Activated T-helper 17 cell treated with anti-CD3 and anti-CD28 coated beads, Interleukin-2, amount 50 U/mL, for 72 hours (primary cell): ENCODE results near the gene RASGRP4. TPM values are rescaled to one million over a fixed set of nuclear protein-coding genes. Genes with fewer than 3 reads are reported as not detected.
"Not testable (repeated sequence)": the region's sequence is repeated elsewhere in the genome, so short reads cannot be mapped to it uniquely, and the experiment has no call there.

Experiments used
- ATAC-seq: fragments of 150-1000 bp; cut with Tn5 transposase; replicated peaks from 2 replicates; pipeline ENCODE4 v1.10.0; 2021; ENCODE audit warnings: mild to moderate bottlenecking, moderate library complexity
- H3K27ac Mint-ChIP-seq: one replicate; pipeline ENCODE4 v1.8.0; 2022; ENCODE audit warnings: mixed read lengths
- H3K27me3 Mint-ChIP-seq: one replicate; pipeline ENCODE4 v1.8.0; 2022; ENCODE audit warnings: mixed read lengths
- H3K36me3 Mint-ChIP-seq: one replicate; pipeline ENCODE4 v1.8.0; 2022; ENCODE audit warnings: low read depth, mild to moderate bottlenecking, mixed read lengths
- H3K4me1 Mint-ChIP-seq: one replicate; pipeline ENCODE4 v1.8.0; 2022; ENCODE audit warnings: mixed read lengths
- H3K4me3 Mint-ChIP-seq: one replicate; pipeline ENCODE4 v1.8.0; 2022; ENCODE audit warnings: mild to moderate bottlenecking, mixed read lengths
- H3K9me3 Mint-ChIP-seq: one replicate; pipeline ENCODE4 v1.8.0; 2022; ENCODE audit warnings: mixed read lengths
- total RNA-seq, 2 donors: library from RNA; stranded (reverse); gene quantifications; one replicate each; pipeline ENCODE4 v1.2.3, GENCODE V29; 2022

RASGRP4 gene, protein sequence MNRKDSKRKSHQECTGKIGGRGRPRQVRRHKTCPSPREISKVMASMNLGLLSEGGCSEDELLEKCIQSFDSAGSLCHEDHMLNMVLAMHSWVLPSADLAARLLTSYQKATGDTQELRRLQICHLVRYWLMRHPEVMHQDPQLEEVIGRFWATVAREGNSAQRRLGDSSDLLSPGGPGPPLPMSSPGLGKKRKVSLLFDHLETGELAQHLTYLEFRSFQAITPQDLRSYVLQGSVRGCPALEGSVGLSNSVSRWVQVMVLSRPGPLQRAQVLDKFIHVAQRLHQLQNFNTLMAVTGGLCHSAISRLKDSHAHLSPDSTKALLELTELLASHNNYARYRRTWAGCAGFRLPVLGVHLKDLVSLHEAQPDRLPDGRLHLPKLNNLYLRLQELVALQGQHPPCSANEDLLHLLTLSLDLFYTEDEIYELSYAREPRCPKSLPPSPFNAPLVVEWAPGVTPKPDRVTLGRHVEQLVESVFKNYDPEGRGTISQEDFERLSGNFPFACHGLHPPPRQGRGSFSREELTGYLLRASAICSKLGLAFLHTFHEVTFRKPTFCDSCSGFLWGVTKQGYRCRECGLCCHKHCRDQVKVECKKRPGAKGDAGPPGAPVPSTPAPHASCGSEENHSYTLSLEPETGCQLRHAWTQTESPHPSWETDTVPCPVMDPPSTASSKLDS
- total RNA-seq, result 10 to 100 TPM; 21.8 to 39.4 TPM

GRCh38 chr19:38425810-38426466 is at the start of gene RASGRP4:
Gene RASGRP4, minus strand, starts transcription at chr19:38426219. Its CDS starts 128 bp downstream, at chr19:38426091.
- no peaks in the 10 kb centered on the region for H3K27me3 Mint-ChIP-seq
- H3K4me3 Mint-ChIP-seq, result peak within 1 kb of the TSS; percentile 82
- H3K36me3 Mint-ChIP-seq, result peaks cover 24% of the 10 kb centered on the region
- no peaks in the 10 kb centered on the region for H3K9me3 Mint-ChIP-seq
- H3K27ac Mint-ChIP-seq, result peak within 1 kb of the TSS; percentile 99
- ATAC-seq, result peak; percentile 11
- peaks cover 18% of the 10 kb centered on the region for H3K4me1 Mint-ChIP-seq

- Mint-ChIP-seq H3K9me3 (no peaks in the 10 kb centered on the region), H3K36me3 (peaks cover 12% of the 10 kb centered on the region), H3K27me3 (no peaks in the 10 kb centered on the region), H3K4me1 (no peaks in the 10 kb centered on the region), H3K27ac (no peak overlapping the region), H3K4me3 (no peak overlapping the region)
- ATAC-seq, result no peak
Observed at GRCh38 chr19:38475176-38475575, 49.2 kb upstream of the RASGRP4 start.

DNA sequence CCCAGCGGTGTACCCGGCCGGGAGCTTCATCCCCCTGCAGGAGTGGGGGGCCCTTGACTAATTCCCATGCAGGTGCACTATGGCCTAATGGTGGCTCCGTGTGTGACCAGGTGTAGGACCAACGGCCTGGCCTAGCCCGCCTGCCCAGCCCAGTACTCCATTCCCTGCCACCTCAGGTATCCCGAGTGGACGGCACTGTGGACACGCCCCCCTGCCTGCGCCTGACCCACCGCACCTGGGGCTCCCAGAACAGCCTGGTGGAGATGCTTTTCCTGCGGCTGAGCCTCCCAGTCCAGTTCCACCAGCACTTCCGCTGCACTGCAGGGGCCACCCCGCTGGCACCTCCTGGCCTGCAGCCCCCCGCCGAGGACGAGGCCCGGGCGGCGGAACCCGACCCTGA is 47.2 kb upstream of the RASGRP4 start:
- Mint-ChIP-seq H3K27ac (no peak overlapping the region), H3K27me3 (no peaks in the 10 kb centered on the region), H3K9me3 (no peaks in the 10 kb centered on the region), H3K36me3 (peaks cover 8% of the 10 kb centered on the region), H3K4me1 (no peaks in the 10 kb centered on the region), H3K4me3 (no peak overlapping the region)
- ATAC-seq, result no peak

DNA sequence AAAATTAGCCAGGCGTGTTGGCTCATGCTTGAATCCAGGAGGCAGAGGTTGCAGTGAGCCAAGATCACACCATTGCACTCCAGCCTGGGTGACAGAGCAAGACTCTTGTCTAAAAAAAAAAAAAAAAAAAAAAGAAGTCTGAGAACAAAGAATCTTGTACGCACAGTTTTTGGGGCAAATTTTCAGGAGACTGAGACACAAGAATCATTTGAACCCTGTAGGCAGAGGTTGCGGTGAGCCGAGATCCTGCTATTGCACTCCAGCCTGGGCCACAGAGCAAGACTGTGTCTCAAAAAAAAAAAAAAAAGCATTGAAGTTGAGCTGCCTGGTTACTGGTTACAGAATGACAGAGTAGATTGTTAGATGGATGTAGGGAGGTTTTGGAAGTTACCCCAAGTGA is 46.7 kb upstream of the RASGRP4 start:
- H3K4me1 Mint-ChIP-seq, H3K27me3 Mint-ChIP-seq, H3K27ac Mint-ChIP-seq, H3K4me3 Mint-ChIP-seq, H3K36me3 Mint-ChIP-seq, H3K9me3 Mint-ChIP-seq, ATAC-seq: not testable (repeated sequence)

- Mint-ChIP-seq H3K4me3 (no peak overlapping the region), H3K27me3 (no peaks in the 10 kb centered on the region), H3K36me3 (peaks cover 8% of the 10 kb centered on the region), H3K4me1 (no peaks in the 10 kb centered on the region), H3K27ac (no peak overlapping the region), H3K9me3 (no peaks in the 10 kb centered on the region)
- ATAC-seq, result no peak
Observed at GRCh38 chr19:38470788-38471480, 44.9 kb upstream of the RASGRP4 start.

- no peak for ATAC-seq
- Mint-ChIP-seq H3K4me1 (no peaks in the 10 kb centered on the region), H3K27me3 (no peaks in the 10 kb centered on the region), H3K9me3 (no peaks in the 10 kb centered on the region), H3K27ac (no peak overlapping the region), H3K4me3 (no peak overlapping the region), H3K36me3 (peaks cover 16% of the 10 kb centered on the region)
Observed at GRCh38 chr19:38469151-38469550, 43.1 kb upstream of the RASGRP4 start.

GRCh38 chr19:38467541-38468525 is 41.8 kb upstream of the RASGRP4 start:
- no peak overlapping the region for H3K4me3 Mint-ChIP-seq
- no peak overlapping the region for H3K27ac Mint-ChIP-seq
- H3K4me1 Mint-ChIP-seq, result no peaks in the 10 kb centered on the region
- no peak for ATAC-seq
- H3K9me3 Mint-ChIP-seq, result no peaks in the 10 kb centered on the region
- H3K36me3 Mint-ChIP-seq, result peaks cover 18% of the 10 kb centered on the region
- no peaks in the 10 kb centered on the region for H3K27me3 Mint-ChIP-seq

DNA sequence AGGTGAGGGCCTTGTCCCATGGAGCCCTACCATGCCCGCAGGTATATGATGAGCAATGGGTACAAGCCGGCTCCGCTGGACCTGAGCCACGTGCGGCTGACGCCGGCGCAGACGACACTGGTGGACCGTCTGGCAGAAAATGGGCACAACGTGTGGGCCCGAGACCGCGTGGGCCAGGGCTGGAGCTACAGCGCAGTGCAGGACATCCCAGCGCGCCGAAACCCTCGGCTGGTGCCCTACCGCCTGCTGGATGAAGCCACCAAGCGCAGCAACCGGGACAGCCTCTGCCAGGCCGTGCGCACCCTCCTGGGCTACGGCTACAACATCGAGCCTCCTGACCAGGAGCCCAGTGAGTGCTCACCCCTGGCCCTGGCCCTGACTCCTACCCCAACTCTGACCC is 40.0 kb upstream of the RASGRP4 start:
- Mint-ChIP-seq H3K9me3 (no peaks in the 10 kb centered on the region), H3K27ac (no peak overlapping the region), H3K4me3 (no peak overlapping the region), H3K4me1 (no peaks in the 10 kb centered on the region), H3K27me3 (peaks cover 5% of the 10 kb centered on the region), H3K36me3 (peaks cover 26% of the 10 kb centered on the region)
- ATAC-seq, result no peak

DNA sequence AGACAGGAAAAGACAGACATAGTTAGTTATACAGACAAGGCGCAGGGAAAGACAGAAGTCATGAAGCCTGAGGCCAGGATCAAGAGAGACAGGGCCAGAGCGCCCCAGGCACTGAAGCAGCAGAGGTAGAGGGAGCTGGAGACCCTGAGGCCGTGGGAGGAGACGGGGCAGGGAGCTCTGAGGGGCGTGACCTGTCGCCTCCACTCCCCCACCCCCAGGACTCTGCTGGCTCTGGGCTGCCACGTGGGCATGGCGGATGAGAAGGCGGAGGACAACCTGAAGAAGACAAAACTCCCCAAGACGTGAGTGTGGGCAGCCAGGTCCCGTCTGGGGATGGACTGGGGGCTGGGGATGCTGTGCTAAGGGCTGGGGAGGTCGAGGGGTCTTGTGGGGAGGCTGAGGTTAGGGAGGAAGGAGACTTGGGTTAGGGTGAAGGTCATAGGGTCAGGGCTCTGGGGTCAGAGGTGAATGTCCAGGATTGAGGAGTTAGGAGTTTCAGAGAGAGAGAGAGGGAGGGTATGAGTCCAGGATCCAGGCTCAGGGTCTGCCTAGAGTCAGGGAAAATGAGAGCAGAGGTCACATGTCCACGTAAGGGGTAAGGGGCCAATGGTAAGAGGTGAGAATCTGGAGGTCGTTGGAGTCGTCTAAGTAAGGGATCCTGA is 38.5 kb upstream of the RASGRP4 start:
- no peak for ATAC-seq
- Mint-ChIP-seq H3K36me3 (peaks cover 35% of the 10 kb centered on the region), H3K9me3 (no peaks in the 10 kb centered on the region), H3K4me1 (no peaks in the 10 kb centered on the region), H3K4me3 (no peak overlapping the region), H3K27ac (no peak overlapping the region), H3K27me3 (peaks cover 6% of the 10 kb centered on the region)

DNA sequence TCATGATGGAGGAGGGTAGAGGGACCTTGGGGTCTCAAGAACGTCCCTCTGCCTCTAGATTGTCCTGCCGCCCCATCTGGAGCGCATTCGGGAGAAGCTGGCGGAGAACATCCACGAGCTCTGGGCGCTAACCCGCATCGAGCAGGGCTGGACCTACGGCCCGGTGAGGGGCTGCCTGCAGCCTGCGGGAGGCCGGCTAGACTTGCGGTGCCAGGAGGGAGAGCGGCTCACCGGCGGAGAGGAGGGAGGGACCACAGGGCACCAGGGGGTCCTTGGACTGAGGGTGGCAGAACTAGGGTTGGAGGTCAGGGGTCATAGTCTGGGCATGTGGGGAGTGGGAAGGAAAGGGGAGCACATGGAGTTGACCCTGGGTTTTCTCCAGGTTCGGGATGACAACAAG is 37.3 kb upstream of the RASGRP4 start:
- ATAC-seq, result no peak
- H3K27me3 Mint-ChIP-seq, result peaks cover 8% of the 10 kb centered on the region
- H3K36me3 Mint-ChIP-seq, result peaks cover 46% of the 10 kb centered on the region
- H3K27ac Mint-ChIP-seq, result no peak overlapping the region
- no peaks in the 10 kb centered on the region for H3K9me3 Mint-ChIP-seq
- no peaks in the 10 kb centered on the region for H3K4me1 Mint-ChIP-seq
- H3K4me3 Mint-ChIP-seq, result no peak overlapping the region

DNA sequence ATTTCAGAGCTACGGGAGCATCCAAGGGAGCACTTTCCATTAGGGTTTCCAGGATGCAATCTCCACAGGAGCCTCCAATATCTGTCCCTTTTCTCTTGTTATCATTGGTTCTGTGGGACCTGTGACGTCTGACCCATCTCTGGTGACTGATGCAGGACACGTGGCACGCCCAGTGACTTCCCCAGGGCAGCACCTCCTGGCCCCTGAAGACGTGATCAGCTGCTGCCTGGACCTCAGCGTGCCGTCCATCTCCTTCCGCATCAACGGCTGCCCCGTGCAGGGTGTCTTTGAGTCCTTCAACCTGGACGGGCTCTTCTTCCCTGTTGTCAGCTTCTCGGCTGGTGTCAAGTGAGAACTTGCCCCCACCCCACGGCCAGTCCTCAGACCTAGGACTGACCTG is 33.0 kb upstream of the RASGRP4 start:
- ATAC-seq, result no peak
- no peaks in the 10 kb centered on the region for H3K4me1 Mint-ChIP-seq
- peaks cover 8% of the 10 kb centered on the region for H3K27me3 Mint-ChIP-seq
- H3K36me3 Mint-ChIP-seq, result peaks cover 58% of the 10 kb centered on the region
- no peaks in the 10 kb centered on the region for H3K9me3 Mint-ChIP-seq
- H3K4me3 Mint-ChIP-seq, result no peak overlapping the region
- H3K27ac Mint-ChIP-seq, result no peak overlapping the region

GRCh38 chr19:38457690-38458405 is 31.8 kb upstream of the RASGRP4 start:
- Mint-ChIP-seq H3K9me3 (no peaks in the 10 kb centered on the region), H3K27ac (no peak overlapping the region), H3K4me1 (peaks cover 6% of the 10 kb centered on the region), H3K27me3 (peaks cover 8% of the 10 kb centered on the region), H3K4me3 (no peak overlapping the region), H3K36me3 (peaks cover 65% of the 10 kb centered on the region)
- no peak for ATAC-seq

- H3K4me1 Mint-ChIP-seq, result peaks cover 6% of the 10 kb centered on the region
- no peak for ATAC-seq
- H3K27ac Mint-ChIP-seq, result no peak overlapping the region
- H3K4me3 Mint-ChIP-seq, result no peak overlapping the region
- peaks cover 4% of the 10 kb centered on the region for H3K27me3 Mint-ChIP-seq
- peaks cover 65% of the 10 kb centered on the region for H3K36me3 Mint-ChIP-seq
- H3K9me3 Mint-ChIP-seq, result no peaks in the 10 kb centered on the region
Observed at GRCh38 chr19:38457202-38457601, 31.2 kb upstream of the RASGRP4 start.
